ENCODE measurements around the gene CIPC. TPM values are rescaled to one million over a fixed set of nuclear protein-coding genes. Genes with fewer than 3 reads are reported as not detected.

The CIPC gene
- total RNA-seq, 1 experiment from 2014 or later: 8.8 TPM

GRCh38 chr14:77116172-77116817 lies 18.2 kb downstream of the CIPC start:
- Histone ChIP-seq H3K4me1 (replicated peaks) (peaks cover 6% of the 10 kb centered on the region), H3K4me3 (no peak overlapping the region), H3K27ac (no peak overlapping the region), H3K27me3 (replicated peaks) (no peaks in the 10 kb centered on the region), H3K9me3 (replicated peaks) (no peaks in the 10 kb centered on the region), H3K36me3 (peaks cover 10% of the 10 kb centered on the region)
- DNase-seq (ENCODE audit: low read depth in 1 of 2, low spot score in 2 of 2): no peak

- H3K4me3 ChIP-seq: no peak overlapping the region
- H3K9me3 ChIP-seq (replicated peaks): 0 out of 2 replicates have a peak, but pooled peaks cover 2% of the 10 kb centered on the region
- no peak overlapping the region for H3K27ac ChIP-seq
- peaks cover 5% of the 10 kb centered on the region; the same call in 1 of the 2 replicates for H3K27me3 ChIP-seq (replicated peaks)
- peaks cover 3% of the 10 kb centered on the region; the same call in 1 of the 2 replicates for H3K4me1 ChIP-seq (replicated peaks)
- H3K36me3 ChIP-seq: peaks cover 3% of the 10 kb centered on the region; the same call in 1 of the 2 replicates
- DNase-seq (ENCODE audit: low read depth in 1 of 2, low spot score in 2 of 2): no peak
Observed at GRCh38 chr14:77119851-77120250, 21.8 kb downstream of the CIPC start.

- no peak for DNase-seq (ENCODE audit: low read depth in 1 of 2, low spot score in 2 of 2)
- Histone ChIP-seq H3K9me3 (replicated peaks) (0 out of 2 replicates have a peak, but pooled peaks cover 2% of the 10 kb centered on the region), H3K27ac (no peak overlapping the region), H3K4me3 (no peak overlapping the region), H3K4me1 (replicated peaks) (peaks cover 4% of the 10 kb centered on the region; the same call in 1 of the 2 replicates), H3K27me3 (replicated peaks) (peaks cover 5% of the 10 kb centered on the region; the same call in 1 of the 2 replicates), H3K36me3 (peaks cover under 1% of the 10 kb centered on the region; the same call in 1 of the 2 replicates)
Observed at GRCh38 chr14:77120771-77121743, 23.0 kb downstream of the CIPC start.

- Histone ChIP-seq H3K4me1 (replicated peaks) (peaks cover 4% of the 10 kb centered on the region; the same call in 1 of the 2 replicates), H3K9me3 (replicated peaks) (0 out of 2 replicates have a peak, but pooled peaks cover 2% of the 10 kb centered on the region), H3K36me3 (no peaks in the 10 kb centered on the region), H3K27me3 (replicated peaks) (peaks cover 5% of the 10 kb centered on the region; the same call in 1 of the 2 replicates), H3K4me3 (no peak overlapping the region), H3K27ac (no peak overlapping the region)
- no peak for DNase-seq (ENCODE audit: low read depth in 1 of 2, low spot score in 2 of 2)
Observed at GRCh38 chr14:77122526-77123125, 24.6 kb downstream of the CIPC start.

- 0 out of 2 replicates have a peak, but pooled peaks cover 2% of the 10 kb centered on the region for H3K9me3 ChIP-seq (replicated peaks)
- no peak overlapping the region for H3K4me3 ChIP-seq
- no peak for DNase-seq (ENCODE audit: low read depth in 1 of 2, low spot score in 2 of 2)
- H3K27me3 ChIP-seq (replicated peaks): peaks cover 5% of the 10 kb centered on the region; the same call in 1 of the 2 replicates
- H3K27ac ChIP-seq: no peak overlapping the region
- peaks cover 4% of the 10 kb centered on the region; the same call in 1 of the 2 replicates for H3K4me1 ChIP-seq (replicated peaks)
- no peaks in the 10 kb centered on the region for H3K36me3 ChIP-seq
Observed at GRCh38 chr14:77123381-77124325, 25.6 kb downstream of the CIPC start.

- H3K4me3 ChIP-seq: peak overlapping the region; percentile 12; the same call in 1 of the 2 replicates
- peaks cover 4% of the 10 kb centered on the region; the same call in 1 of the 2 replicates for H3K4me1 ChIP-seq (replicated peaks)
- H3K27ac ChIP-seq: no peak overlapping the region
- no peaks in the 10 kb centered on the region for H3K36me3 ChIP-seq
- peaks cover 5% of the 10 kb centered on the region; the same call in 1 of the 2 replicates for H3K27me3 ChIP-seq (replicated peaks)
- DNase-seq (ENCODE audit: low read depth in 1 of 2, low spot score in 2 of 2): no peak
- H3K9me3 ChIP-seq (replicated peaks): 0 out of 2 replicates have a peak, but pooled peaks cover 2% of the 10 kb centered on the region
Observed at GRCh38 chr14:77124345-77125280, 26.6 kb downstream of the CIPC start.

- H3K4me1 ChIP-seq (replicated peaks): peaks cover 4% of the 10 kb centered on the region; the same call in 1 of the 2 replicates
- H3K27ac ChIP-seq: no peak overlapping the region
- H3K27me3 ChIP-seq (replicated peaks): peaks cover 5% of the 10 kb centered on the region; the same call in 1 of the 2 replicates
- no peaks in the 10 kb centered on the region for H3K36me3 ChIP-seq
- DNase-seq (ENCODE audit: low read depth in 1 of 2, low spot score in 2 of 2): no peak
- H3K4me3 ChIP-seq: no peak overlapping the region
- H3K9me3 ChIP-seq (replicated peaks): 0 out of 2 replicates have a peak, but pooled peaks cover 2% of the 10 kb centered on the region
Observed at GRCh38 chr14:77125281-77125801, 27.3 kb downstream of the CIPC start.

GRCh38 chr14:77125823-77126325 lies 27.8 kb downstream of the CIPC start:
- no peaks in the 10 kb centered on the region for H3K36me3 ChIP-seq
- peaks cover 4% of the 10 kb centered on the region; the same call in 1 of the 2 replicates for H3K4me1 ChIP-seq (replicated peaks)
- H3K9me3 ChIP-seq (replicated peaks): 0 out of 2 replicates have a peak, but pooled peaks cover 2% of the 10 kb centered on the region
- H3K27ac ChIP-seq: no peak overlapping the region
- DNase-seq (ENCODE audit: low read depth in 1 of 2, low spot score in 2 of 2): no peak
- H3K27me3 ChIP-seq (replicated peaks): peaks cover 5% of the 10 kb centered on the region; the same call in 1 of the 2 replicates
- no peak overlapping the region for H3K4me3 ChIP-seq

- H3K27ac ChIP-seq: no peak overlapping the region
- 0 out of 2 replicates have a peak, but pooled peaks cover 2% of the 10 kb centered on the region for H3K9me3 ChIP-seq (replicated peaks)
- H3K36me3 ChIP-seq: no peaks in the 10 kb centered on the region
- peaks cover 5% of the 10 kb centered on the region; the same call in 1 of the 2 replicates for H3K27me3 ChIP-seq (replicated peaks)
- H3K4me3 ChIP-seq: no peak overlapping the region
- DNase-seq (ENCODE audit: low read depth in 1 of 2, low spot score in 2 of 2): no peak
- H3K4me1 ChIP-seq (replicated peaks): peaks cover 4% of the 10 kb centered on the region; the same call in 1 of the 2 replicates
Observed at GRCh38 chr14:77126461-77126990, 28.5 kb downstream of the CIPC start.

- no peak for DNase-seq (ENCODE audit: low read depth in 1 of 2, low spot score in 2 of 2)
- Histone ChIP-seq H3K4me1 (replicated peaks) (peaks cover 4% of the 10 kb centered on the region; the same call in 1 of the 2 replicates), H3K27me3 (replicated peaks) (peaks cover 5% of the 10 kb centered on the region; the same call in 1 of the 2 replicates), H3K9me3 (replicated peaks) (0 out of 2 replicates have a peak, but pooled peaks cover 2% of the 10 kb centered on the region), H3K4me3 (no peak overlapping the region), H3K27ac (no peak overlapping the region), H3K36me3 (no peaks in the 10 kb centered on the region)
Observed at GRCh38 chr14:77128414-77128891, 30.4 kb downstream of the CIPC start.

GRCh38 chr14:77130386-77130785 lies 32.3 kb downstream of the CIPC start:
- no peak for DNase-seq (ENCODE audit: low read depth in 1 of 2, low spot score in 2 of 2)

More at GRCh38 chr14:77130386-77130785, 32.3 kb downstream of the CIPC start:
- Histone ChIP-seq H3K9me3 (replicated peaks) (no peaks in the 10 kb centered on the region), H3K36me3 (no peaks in the 10 kb centered on the region), H3K4me3 (no peak overlapping the region), H3K27me3 (replicated peaks) (no peaks in the 10 kb centered on the region; the same call in 1 of the 2 replicates), H3K27ac (no peak overlapping the region), H3K4me1 (replicated peaks) (no peaks in the 10 kb centered on the region)
